Transverse colon (tissue), 4 donors: ENCODE data around the gene PARN. TPM values are rescaled to one million over a fixed set of nuclear protein-coding genes. Genes with fewer than 3 reads are reported as not detected.
A peak's percentile ranks its signal among the peaks of the same experiment; 100 is the strongest.
"Not testable (repeated sequence)": the region's sequence is repeated elsewhere in the genome, so short reads cannot be mapped to it uniquely, and the experiment has no call there.

Experiments
- DNase-seq: peaks from one replicate; pipeline ENCODE4 v3.0.0-alpha.2; 2019
- H3K27ac ChIP-seq, 4 donors: fragments of 200-600 bp; sonication (generic); 2 replicates each; pipeline ENCODE4 v1.5.1; 2016 to 2018; ENCODE audit warnings: inconsistent platforms in 4 of 4
- H3K27me3 ChIP-seq: fragments of 200-600 bp; sonication (generic); 2 replicates; pipeline ENCODE4 v1.5.1; 2017; ENCODE audit warnings: inconsistent platforms
- H3K36me3 ChIP-seq, 4 donors: fragments of 200-600 bp; sonication (generic); 2 replicates each; pipeline ENCODE4 v1.5.1; 2017 to 2019; ENCODE audit warnings: inconsistent platforms in 4 of 4
- H3K4me1 ChIP-seq, 4 donors: fragments of 200-600 bp; sonication (generic); 2 replicates each; pipeline ENCODE4 v1.5.1; 2017 to 2020; ENCODE audit warnings: inconsistent platforms in 4 of 4
- H3K4me3 ChIP-seq, 4 donors: fragments of 200-600 bp; sonication (generic); 1 replicate in 1 of 4; 2 replicates in 3 of 4; pipeline versions ENCODE4 v1.5.1 to v1.6.1; 2017 to 2019; ENCODE audit warnings: inconsistent platforms in 4 of 4
- H3K9me3 ChIP-seq, 2 donors: fragments of 200-600 bp; sonication (generic); 2 replicates each; pipeline ENCODE4 v1.5.1; 2017 to 2019; ENCODE audit warnings: inconsistent platforms in 2 of 2
- EP300 ChIP-seq: sonication (generic); formaldehyde crosslinking; IDR thresholded peaks from one replicate; pipeline ENCODE4 v1.6.1; 2017; ENCODE audit warnings: antibody characterized with exemption, low read depth
- POLR2A ChIP-seq: fragments of 450-650 bp; IDR thresholded peaks from one replicate; pipeline ENCODE4 v1.6.1; 2016; ENCODE audit warnings: antibody characterized with exemption, mild to moderate bottlenecking, moderate library complexity
- POLR2AphosphoS5 ChIP-seq, 3 donors: sonication (generic); formaldehyde crosslinking; IDR thresholded peaks; one replicate each; pipeline ENCODE4 v1.6.1; 2016; ENCODE audit warnings: antibody characterized with exemption in 3 of 3
- WGBS, 2 donors: methylation state at CpG; one replicate each; pipeline ENCODE4 v1.1.5; 2018; ENCODE audit warnings: low coverage in 1 of 2; 5-methylcytosine and 5-hydroxymethylcytosine counted together
- in situ Hi-C, 4 donors: fragments of 200-750 bp; cut with MboI; loops; one replicate each; pipeline versions ENCODE4 v1.15.0 to v1.15.1; 2017; ENCODE audit warnings: low sequenced_read_pairs in 3 of 4, low pct_ligation_motif_present in 1 of 4, low pct_unique_long_range_greater_than_20kb in 1 of 4
- intact Hi-C: fragments of 100-400 bp; cut with DNase I; formaldehyde crosslinking; loops from one replicate; pipeline ENCODE4 v1.15.1; 2023; ENCODE audit warnings: low total_unique reads
- total RNA-seq, 4 donors: library from RNA; depleted of rRNA; stranded (reverse); fragments of >200 nt; gene quantifications; one replicate each; pipeline ENCODE4 v1.1.0, GENCODE V29; 2016
- TF ChIP-seq, protein P1 (sequence below), 5 experiments: fragments of 200-600 bp in 3 of 5; fragments of 450-650 bp in 2 of 5; sonication (generic) in 3 of 5; IDR thresholded peaks; 1 replicate in 2 of 5; 2 replicates in 3 of 5; pipeline ENCODE4 v1.5.1; 2016 to 2017; ENCODE audit warnings: antibody characterized with exemption in 5 of 5, inconsistent platforms in 3 of 5, mild to moderate bottlenecking in 2 of 5, moderate library complexity in 1 of 5

Gene PARN
- total RNA-seq, 4 donors from 2014 or later, result 26.9 to 57.3 (median 34.1) TPM

DNA sequence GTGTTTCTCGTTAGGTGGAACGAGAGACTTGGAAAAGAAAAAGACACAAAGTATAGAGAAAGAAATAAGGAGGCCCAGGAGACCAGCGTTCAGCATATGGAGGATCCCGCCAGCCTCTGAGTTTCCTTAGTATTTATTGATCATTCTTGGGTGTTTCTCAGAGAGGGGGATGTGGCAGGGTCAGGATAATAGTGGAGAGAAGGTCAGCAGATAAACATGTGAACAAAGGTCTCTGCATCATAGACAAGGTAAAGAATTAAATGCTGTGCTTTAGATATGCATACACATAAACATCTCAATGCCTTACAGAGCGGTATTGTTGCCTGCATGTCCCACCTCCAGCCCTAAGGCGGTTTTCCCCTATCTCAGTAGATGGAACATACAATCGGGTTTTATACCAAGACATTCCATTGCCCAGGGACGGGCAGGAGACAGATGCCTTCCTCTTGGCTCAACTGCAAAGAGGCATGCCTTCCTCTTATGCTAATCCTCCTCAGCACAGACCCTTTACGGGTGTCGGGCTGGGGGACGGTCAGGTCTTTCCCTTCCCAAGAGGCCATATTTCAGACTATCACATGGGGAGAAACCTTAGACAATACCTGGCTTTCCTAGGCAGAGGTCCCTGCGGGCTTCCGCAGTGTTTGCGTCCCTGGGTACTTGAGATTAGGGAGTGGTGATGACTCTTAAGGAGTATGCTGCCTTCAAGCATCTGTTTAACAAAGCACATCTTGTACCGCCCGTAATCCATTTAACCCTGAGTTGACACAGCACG is 6.3 kb upstream of the PARN start:
- WGBS, 2 donors, result 65 to 68% methylated on average over 4 to 16 of the region's 17 CpGs
- H3K4me3 ChIP-seq, H3K27me3 ChIP-seq, in situ Hi-C loops, intact Hi-C loops, H3K9me3 ChIP-seq: not testable (repeated sequence)
- H3K27ac ChIP-seq, result peak overlapping the region; percentile 96 to 99 (median 97)
- DNase-seq, result peak; percentile 25
- H3K4me1 ChIP-seq, result peaks cover 19 to 69% (median 53%) of the 10 kb centered on the region in 4 donors
- H3K36me3 ChIP-seq, result peaks cover 0 to 11% (median 1%) of the 10 kb centered on the region in 4 donors
- TF ChIP-seq POLR2AphosphoS5 (IDR thresholded peaks at IDR 0.05) (peak in 2 of 3 donors; percentile 33 to 61), EP300 (peak; percentile 42), POLR2A (peak; percentile 51)

DNA sequence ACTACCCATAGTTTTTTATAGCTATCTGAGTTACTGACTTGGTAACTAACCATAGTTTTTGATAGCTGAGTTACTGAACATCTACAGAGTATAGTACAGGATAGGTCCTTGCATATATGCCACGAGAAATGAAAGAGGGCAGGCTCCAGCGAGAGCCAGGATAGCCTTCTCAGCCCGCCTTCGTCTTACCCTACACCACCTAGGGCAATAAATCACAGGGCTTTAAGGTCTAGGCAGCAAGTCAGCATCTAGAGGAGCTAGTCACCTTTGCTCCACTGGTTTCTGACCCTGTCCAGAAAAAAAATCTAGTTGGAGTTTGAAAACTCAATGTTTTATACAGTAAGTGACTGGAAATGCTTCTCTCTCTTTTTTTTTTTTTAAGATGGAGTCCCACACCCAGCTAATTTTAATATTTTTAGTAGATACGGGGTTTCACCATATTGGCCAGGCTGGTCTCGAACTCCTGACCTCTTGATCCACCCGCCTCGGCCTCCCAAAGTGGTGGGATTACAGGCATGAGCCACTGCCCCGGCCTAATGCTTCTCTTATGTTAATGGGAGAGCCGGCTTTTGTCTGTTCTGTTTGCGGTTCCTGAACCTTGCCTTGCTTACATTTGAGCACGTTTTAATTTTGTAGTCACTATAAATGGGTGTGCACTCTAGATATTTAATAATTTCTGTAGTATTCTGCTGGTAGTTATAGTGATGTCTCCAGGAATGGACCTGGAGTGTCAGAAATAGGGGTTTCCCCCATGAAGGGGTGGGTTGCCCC is 5.5 kb upstream of the PARN start:
- Histone ChIP-seq H3K9me3 (no peaks in the 10 kb centered on the region), H3K4me1 (peaks cover 22 to 66% (median 48%) of the 10 kb centered on the region in 4 donors), H3K4me3 (no peak overlapping the region), H3K36me3 (peaks cover 0 to 11% (median 1%) of the 10 kb centered on the region in 4 donors), H3K27me3 (no peaks in the 10 kb centered on the region), H3K27ac (peak overlapping the region; percentile 96 to 99 (median 97))
- DNase-seq, result no peak
- TF ChIP-seq POLR2AphosphoS5 (IDR thresholded peaks at IDR 0.05) (no peak), EP300 (no peak), POLR2A (no peak)
- TF ChIP-seq, protein P1, sequence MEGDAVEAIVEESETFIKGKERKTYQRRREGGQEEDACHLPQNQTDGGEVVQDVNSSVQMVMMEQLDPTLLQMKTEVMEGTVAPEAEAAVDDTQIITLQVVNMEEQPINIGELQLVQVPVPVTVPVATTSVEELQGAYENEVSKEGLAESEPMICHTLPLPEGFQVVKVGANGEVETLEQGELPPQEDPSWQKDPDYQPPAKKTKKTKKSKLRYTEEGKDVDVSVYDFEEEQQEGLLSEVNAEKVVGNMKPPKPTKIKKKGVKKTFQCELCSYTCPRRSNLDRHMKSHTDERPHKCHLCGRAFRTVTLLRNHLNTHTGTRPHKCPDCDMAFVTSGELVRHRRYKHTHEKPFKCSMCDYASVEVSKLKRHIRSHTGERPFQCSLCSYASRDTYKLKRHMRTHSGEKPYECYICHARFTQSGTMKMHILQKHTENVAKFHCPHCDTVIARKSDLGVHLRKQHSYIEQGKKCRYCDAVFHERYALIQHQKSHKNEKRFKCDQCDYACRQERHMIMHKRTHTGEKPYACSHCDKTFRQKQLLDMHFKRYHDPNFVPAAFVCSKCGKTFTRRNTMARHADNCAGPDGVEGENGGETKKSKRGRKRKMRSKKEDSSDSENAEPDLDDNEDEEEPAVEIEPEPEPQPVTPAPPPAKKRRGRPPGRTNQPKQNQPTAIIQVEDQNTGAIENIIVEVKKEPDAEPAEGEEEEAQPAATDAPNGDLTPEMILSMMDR (IDR thresholded peaks at IDR 0.05), result no peak
- intact Hi-C loops, result no loop called here
- in situ Hi-C loops, result no loop called here
- WGBS, 2 donors, result 67 to 69% methylated on average over 9 to 12 of the region's 12 CpGs

DNA sequence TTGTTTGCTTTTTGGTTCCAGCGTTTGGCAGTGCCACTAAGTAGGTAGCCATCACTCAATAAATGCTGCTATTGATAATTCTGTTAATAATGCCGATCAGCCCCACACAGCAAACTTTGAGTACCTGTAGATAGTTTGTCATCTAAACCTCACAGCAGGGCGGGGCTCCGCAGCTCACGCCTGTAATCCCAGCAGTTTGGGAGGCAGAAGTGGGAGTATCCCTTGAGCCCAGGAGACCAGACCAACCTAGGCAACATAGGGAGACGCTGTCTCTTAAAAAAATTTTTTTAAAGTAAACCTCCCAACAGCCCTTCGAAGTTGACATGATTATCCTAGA is 4.3 kb upstream of the PARN start:
- DNase-seq, result peak; percentile 22
- Histone ChIP-seq H3K27me3 (no peaks in the 10 kb centered on the region), H3K4me1 (peaks cover 20 to 63% (median 44%) of the 10 kb centered on the region in 4 donors), H3K36me3 (peaks cover 0 to 11% (median 1%) of the 10 kb centered on the region in 4 donors), H3K27ac (peak overlapping the region; percentile 96 to 99 (median 97)), H3K9me3 (no peaks in the 10 kb centered on the region), H3K4me3 (peak overlapping the region in 2 of 4 donors; percentile 80 to 89)
- in situ Hi-C loops (no loop called here), intact Hi-C loops (no loop called here)
- 0 to 48% methylated on average over 2 to 7 of the region's 7 CpGs for WGBS, 2 donors
- TF ChIP-seq POLR2AphosphoS5 (IDR thresholded peaks at IDR 0.05) (no peak), POLR2A (no peak), EP300 (no peak)
- TF ChIP-seq, protein P1 (IDR thresholded peaks at IDR 0.05), result no peak

DNA sequence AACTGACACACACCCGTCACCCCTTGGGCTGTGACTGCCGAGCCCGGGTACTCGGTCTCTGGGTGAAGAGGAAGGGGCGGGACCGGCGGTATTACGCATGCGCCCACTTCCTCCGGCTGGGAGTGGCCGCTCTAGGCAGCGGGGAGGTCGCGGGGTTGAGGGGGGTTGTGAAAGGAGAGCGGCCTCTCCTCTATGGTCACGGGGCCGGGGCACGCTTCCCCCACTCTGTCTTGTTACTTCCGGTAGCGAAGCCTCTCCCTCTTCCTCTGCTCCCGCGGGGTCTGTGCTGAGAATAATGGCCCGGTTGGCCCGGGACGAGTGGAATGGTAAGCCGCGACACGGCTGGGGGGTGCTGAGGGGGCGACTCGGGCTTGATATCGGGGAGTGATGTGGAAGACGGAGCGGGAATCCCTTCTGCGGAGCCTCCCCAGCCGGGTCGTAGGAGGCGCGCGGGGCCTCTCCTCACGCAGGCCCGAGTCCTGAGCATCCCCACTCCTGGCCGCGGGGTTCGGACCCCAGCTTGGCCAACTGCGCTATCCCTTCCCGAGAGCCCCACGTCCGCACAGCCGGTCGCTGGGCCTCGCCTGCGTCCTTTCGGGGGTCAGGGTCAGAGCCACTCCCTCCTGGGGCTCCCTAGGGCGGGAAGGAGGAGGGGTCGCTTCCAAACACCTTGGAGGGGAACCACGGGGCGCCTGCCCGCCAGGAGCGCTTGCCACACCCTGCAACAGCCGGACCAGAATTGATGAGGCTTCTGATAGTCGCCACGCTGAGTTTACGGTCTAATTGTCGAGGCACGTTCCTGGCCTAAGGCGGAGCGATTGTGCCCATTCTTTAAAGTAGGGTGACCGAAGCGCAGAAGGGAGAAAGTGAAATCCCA is 2.9 kb upstream of the PARN start, which contains the start of gene BFAR:
BFAR (plus strand) TSS at position 259 of the 877 bp plus-strand sequence. CDS start 11,396 bp downstream, outside the sequence.
- Histone ChIP-seq H3K27me3 (no peaks in the 10 kb centered on the region), H3K36me3 (peaks cover 0 to 3% (median 1%) of the 10 kb centered on the region in 4 donors), H3K9me3 (no peaks in the 10 kb centered on the region), H3K4me1 (peaks cover 20 to 70% (median 51%) of the 10 kb centered on the region in 4 donors), H3K4me3 (peak within 1 kb of the TSS; percentile 80 to 97 (median 92)), H3K27ac (peak within 1 kb of the TSS; percentile 96 to 99 (median 97))
- intact Hi-C loops (no loop called here), in situ Hi-C loops (no loop called here)
- 1% methylated on average over 46 of the region's 69 CpGs; no CpG with 5 or more reads in 1 of the 2 donors for WGBS, 2 donors
- DNase-seq, result peak; percentile 100
- TF ChIP-seq POLR2A (peak; percentile 100), EP300 (no peak), POLR2AphosphoS5 (IDR thresholded peaks at IDR 0.05) (peak; percentile 100)
- TF ChIP-seq, protein P1 (IDR thresholded peaks at IDR 0.05), result no peak

DNA sequence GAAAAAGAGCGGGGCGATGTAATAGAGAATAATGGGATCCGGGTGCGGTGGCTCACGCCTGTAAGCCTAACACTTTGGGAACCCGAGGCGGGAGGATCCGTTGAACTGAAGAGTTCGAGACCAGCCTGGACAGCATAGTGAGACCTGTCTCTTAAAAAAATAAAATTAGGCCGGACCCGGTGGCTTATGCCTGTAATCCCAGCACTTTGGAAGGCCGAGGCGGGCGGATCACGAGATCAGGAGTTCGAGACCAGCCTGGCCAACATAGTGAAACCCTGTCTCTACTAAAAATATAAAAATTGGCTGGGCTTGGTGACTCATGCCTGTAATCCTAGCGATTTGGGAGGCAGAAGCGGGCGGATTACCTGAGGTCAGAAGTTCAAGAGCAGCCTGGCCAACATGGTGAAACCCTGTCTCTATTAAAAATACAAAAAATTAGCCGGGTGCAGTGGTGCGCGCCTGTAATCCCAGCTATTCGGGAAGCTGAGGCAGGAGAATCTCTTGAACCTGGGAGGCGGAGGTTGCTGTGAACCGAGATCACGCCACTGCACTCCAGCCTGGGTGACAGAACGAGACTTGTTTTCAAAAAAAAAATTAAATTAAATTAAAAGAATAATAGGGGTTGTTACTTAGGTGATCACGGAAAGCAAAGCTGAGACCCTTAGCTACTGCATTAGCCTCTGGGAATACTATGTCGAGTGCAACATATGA is 715 bp upstream of the PARN start:
- Histone ChIP-seq H3K4me3 (peak overlapping the region in 3 of 4 donors; percentile 58 to 63 (median 60)), H3K27ac (peak overlapping the region; percentile 84 to 97 (median 92)), H3K4me1 (peaks cover 20 to 51% (median 39%) of the 10 kb centered on the region in 4 donors), H3K36me3 (peaks cover 0 to 22% (median 7%) of the 10 kb centered on the region in 4 donors)
- in situ Hi-C loops, intact Hi-C loops, H3K27me3 ChIP-seq, H3K9me3 ChIP-seq, DNase-seq: not testable (repeated sequence)
- WGBS, 2 donors, result 88 to 94% methylated on average over 20 to 29 of the region's 29 CpGs
